HG02970 (cell line): ENCODE measurements around the gene DENND5A.
A peak's percentile ranks its signal among the peaks of the same experiment; 100 is the strongest.

Experiments
- ATAC-seq: cut with Tn5 transposase; IDR thresholded peaks from one replicate; pipeline ENCODE4 v1.9.1; 2021; ENCODE audit warnings: mild to moderate bottlenecking, moderate library complexity, moderate number of reproducible peaks; ENCODE audit not compliant: unreplicated experiment, low FRiP score

The DENND5A gene

GRCh38 chr11:9142732-9143131 lies 122.4 kb downstream of the DENND5A start:
- no peak for ATAC-seq

DNA sequence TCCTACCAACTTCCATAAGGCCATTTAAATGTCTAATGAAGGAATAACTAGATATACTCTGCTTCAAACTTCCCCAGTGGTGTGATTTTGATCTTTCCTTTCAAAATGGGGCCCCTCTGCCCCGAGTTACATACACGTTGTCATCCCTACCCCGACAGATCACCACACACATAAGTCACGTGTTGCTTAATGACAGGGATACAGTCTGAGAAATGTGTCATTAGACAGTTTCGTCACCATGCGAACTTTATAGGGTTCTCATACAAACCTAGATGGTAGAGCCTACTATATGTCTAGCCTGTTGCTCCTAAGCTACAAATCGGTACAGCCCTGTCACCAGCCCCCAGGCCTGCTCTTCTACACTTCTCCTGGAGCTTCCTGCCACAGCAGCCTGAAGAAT lies 124.0 kb downstream of the DENND5A start:
- ATAC-seq, result no peak

- no peak for ATAC-seq
Measured at GRCh38 chr11:9139628-9140357, 125.4 kb downstream of the DENND5A start.

DNA sequence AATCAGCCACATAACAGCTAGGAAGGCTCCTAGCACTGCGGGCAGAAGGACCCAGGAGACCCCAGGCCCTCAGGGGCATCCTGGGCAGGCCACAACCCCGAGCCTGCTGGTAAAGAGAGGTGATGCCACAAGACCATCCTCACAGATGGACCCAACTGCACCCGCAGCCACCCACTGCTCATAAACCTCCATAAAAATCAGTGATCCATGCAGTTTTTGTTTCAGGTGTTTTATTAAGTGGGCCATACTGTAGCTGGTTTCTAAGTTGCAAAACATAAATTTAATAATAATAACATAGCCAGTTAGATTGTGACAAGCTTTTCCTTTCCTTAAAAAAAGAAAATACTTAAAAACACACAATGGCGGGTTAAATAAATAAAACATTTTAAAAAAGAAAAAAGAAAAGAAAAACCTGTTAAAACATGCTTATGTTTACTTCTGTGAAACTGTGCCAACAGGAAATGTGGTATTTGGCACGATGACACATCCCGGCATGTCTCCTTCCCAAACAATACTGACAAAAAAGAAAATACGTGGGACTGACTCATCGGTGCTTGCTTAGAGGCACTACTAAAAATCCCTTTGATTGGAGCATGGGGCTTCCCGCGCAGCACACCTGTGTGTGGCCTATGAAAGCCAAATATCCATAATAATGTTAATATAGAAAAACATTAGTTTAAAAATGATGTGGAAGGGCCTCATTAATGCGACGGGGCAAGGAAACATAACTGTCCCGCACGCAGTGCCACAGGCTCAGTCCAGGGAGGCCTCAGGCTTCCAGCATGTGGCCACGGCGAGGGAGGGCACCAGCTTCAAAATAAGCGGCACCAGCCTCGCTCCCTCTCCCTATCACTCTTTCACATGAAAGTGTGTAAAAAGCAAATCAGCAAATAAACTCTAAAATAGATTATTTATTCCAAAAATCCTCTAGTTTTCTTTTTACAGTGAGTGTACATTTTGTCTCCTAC lies 126.3 kb downstream of the DENND5A start:
- ATAC-seq, result no peak

DNA sequence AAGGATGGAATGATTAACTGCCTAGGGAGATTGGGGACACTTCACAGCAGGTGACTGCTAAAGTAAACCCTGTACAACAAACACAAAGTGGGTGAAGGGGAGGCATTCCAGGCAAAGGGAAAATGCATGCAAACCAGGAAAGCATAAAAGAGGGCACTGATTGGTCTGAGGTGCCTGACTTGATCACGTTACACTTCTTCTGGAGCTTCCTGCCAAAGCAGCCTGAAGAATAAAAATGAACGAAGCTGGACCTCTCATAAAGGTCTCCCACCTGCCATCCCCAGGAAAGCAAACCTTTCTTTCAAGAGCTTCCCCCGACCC lies 127.1 kb downstream of the DENND5A start:
- no peak for ATAC-seq

- peak; percentile 77 for ATAC-seq
Measured at GRCh38 chr11:9137293-9138132, 127.6 kb downstream of the DENND5A start.

DNA sequence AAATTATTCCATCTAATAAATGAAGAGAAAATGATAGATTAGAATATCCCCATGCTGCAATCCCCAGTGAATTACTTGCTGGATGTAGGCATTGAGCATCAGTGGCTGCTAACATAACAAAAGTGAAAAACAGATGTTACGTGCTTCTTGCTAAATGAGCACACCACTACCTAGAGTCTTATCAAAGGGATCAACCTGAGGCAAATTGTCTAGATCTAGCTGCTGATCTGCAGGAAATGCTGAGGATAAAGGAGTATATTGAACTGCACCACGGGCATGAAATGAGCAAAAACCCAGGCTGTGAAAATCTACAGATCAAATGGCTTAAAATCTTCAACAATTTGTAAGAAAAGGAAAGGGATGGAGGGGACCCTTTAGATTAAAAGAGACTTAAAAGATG lies 128.4 kb downstream of the DENND5A start:
- no peak for ATAC-seq

DNA sequence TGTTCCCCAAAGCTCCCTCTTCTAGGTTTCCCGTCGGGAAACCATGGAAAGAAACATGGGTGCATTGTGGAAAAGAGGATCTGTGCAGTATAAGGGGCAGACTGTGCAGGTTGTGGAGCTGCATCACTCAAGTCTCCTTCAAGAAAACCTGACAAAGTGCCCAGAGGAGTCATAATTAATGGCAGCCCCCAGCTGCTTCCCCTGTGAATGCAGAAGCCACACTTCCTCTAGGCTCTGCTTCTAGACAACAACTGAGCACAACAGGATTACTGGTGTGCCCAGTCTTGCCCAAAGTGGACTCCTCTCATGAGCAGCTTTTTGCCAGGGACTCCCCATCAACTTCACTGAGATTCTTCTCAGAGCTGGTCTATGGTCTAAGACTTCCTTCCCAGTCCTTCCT lies 131.2 kb downstream of the DENND5A start:
- no peak for ATAC-seq

GRCh38 chr11:9132203-9132878 lies 132.8 kb downstream of the DENND5A start:
- no peak for ATAC-seq

DNA sequence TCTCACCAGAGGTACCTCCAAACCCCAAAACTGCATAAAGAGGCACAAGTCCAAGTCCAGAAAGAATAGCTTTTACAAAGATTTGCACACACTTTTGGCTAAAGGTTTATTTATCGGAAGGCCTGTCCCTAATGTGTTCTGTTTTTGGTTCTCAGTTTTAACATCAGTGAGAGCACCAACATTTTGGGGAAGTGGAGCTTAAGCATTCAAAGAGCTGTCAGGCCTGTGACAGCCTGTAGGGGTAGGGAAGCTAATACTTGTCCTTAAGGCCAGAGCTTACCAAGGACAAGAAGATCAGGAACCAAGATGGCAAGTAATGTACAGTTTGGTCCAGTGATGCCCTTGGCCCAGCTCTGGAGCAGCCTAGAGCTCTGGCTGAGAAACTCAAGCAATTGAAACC lies 134.9 kb downstream of the DENND5A start:
- ATAC-seq, result no peak

- no peak for ATAC-seq
Measured at GRCh38 chr11:9126636-9127035, 138.5 kb downstream of the DENND5A start.

DNA sequence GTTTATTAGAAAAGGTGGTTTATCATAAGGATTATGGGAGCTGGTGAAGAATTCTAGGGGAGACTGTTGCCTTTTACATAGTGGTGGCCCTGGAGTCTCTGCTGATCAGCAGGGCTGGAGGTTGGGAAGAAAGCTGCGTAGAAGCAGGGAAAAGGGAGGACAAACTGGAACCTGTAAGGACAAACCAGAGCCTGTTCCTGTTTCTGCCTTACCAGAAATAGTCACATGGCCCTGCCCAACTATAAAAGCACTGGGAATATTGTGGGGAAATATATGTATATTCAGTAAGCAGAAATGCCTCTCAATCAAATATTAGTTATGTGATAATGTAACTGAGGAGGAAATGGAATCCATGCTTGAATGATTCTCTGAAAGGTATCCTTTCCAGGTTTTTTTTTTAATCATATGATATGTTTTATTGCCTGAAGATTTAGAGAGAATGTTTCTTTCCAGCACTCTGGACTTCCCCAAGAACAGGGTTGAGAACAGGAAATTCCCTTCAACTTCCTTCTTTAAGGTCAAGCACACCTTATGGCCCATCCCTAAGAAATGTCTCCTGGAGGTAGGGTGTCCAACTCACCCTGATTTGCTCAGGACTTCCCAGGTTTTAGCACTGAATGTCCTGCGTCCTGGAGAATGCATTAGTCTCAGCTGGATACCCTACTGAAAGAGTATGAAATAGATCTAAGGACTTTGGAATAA lies 139.8 kb downstream of the DENND5A start:
- no peak for ATAC-seq

DNA sequence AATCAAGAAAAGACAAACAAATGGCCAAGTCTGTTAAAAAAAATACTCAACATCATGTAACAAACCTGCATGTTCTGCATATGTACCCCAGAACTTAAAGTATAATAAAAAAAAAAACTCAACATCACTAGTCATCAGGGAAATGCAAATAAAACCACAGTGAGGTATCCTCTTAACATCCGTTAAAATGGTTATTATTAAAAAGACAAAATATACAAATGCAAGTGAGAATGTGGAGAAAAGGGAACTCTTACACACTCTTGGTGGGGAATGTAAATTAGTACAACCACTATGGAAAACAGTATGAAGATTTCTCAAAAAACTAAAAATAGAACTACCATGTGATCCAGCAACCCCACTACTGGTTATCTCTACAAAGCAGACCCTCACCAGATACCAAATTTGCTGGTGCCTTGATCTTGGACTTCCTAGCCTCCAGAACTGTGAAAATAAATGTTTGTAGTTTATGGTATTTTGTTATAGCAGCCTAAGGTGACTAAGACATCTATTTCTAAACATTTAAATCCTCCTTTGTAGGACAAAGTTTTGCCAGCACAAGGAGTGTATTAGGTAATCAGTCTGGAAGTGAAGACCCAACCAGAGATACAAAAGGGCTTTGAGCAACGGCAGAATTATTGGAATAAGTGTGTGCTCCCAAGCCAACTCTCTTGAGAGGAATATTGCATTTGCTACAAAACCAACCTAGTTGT lies 141.4 kb downstream of the DENND5A start:
- no peak for ATAC-seq

DNA sequence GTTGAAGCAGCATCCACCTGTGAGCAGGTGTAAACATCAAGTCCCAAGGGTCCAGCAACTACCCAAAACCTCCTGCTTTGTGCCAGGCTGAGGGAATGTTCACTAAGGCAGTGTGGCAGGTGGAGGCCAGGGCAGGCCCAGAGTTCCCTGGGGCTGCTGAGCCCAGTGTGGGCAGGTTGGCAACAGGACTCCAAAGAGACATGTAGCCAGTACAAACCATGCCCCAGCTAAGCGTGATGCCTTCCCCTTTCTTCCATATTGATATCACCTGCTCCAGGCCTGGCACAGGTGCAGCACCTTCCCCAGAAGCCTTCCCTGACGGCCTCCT lies 143.7 kb downstream of the DENND5A start:
- ATAC-seq, result no peak

DNA sequence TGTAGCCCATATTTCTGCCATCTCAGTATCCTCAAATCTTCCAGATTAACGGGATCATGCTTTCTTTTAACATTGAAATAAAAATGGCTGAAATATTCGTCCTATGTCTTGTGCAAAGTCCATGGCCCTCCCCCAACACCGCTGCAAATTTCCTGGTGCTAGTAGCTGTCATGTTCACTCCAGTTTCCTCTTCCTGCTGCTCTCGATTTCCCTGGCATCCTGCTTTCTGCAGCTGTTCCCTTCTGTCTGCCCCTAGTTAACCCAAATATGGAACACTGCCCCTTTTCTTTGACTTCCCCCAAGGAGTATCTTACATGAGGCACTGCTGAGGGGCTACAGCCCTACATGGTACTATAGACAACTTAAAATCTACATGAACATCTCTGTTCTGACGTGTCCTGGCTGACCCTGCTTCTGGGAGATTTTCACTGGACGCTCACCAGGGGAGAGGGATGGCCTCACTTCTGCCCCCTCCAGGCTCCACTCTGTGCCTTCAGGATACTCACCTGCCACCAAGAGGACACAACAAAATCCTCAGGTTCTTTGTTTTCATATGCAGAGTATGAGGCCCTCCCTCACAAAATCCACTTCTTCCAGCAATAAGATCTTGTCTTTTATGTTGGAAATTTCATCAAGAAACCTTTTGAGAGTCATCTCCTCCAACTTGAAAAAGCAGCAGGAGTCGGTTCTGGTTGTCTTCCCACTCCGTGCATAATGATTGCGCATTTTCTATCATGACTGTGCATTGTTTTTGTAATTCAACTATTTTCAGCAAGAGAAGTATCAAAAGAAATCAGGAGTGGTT lies 144.3 kb downstream of the DENND5A start:
- no peak for ATAC-seq

GRCh38 chr11:9118277-9118676 lies 146.9 kb downstream of the DENND5A start:
- ATAC-seq, result no peak

DNA sequence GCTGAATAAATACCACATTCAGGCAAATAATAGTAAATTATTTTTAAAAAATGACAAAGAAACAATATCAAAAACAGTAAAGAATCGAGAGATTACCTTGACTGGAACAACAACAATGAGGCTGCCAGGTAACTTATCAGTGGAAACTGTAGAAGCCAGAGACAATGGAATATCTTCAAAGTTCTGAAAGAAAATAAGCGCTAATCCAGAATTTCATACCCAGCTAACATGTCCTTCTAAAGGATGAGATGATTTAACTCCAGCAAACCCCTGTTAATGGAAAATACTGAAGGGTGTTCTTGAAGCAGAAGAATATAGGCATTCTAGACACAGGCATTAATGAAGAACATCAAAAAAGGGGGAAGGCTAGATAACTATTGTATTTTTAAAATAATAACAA lies 153.1 kb downstream of the DENND5A start:
- no peak for ATAC-seq
